Stimulated activated CD4-positive, alpha-beta T cell treated with anti-CD3 and anti-CD28 coated beads, TNF-alpha, amount 100 ng/mL, for 1 hour (primary cell): ENCODE results near the gene LRRC4C.

Source experiments
- DNase-seq, 3 donors: peaks; one replicate each; pipeline ENCODE4 v3.0.0-alpha.2; 2020; ENCODE audit warnings: low read depth in 3 of 3, low spot score in 1 of 3

The LRRC4C gene

GRCh38 chr11:40722179-40722795 is 737.2 kb downstream of the LRRC4C start:
- no peak for DNase-seq

- no peak for DNase-seq
These were observed 742.9 kb downstream of the LRRC4C start for GRCh38 chr11:40716344-40717130.

- no peak for DNase-seq
These were observed 746.4 kb downstream of the LRRC4C start for GRCh38 chr11:40713083-40713482.

DNA sequence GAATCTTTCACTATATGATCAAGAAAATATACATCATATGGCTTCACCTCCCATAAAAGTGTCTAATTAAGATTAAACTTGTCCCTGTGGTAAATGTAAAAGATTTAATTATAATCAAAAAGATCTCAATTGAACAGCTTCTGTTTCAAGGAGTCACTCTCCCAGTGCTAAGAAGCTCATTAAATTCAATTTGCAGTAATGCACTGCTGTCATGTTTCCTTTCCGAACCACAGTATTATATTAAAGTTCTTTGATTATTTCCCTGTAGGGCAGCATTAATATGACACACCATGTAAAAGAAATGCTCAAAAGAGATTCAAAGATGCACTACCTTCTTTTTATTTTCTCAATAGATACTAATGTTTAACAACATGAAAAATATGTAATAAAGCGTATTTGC is 758.4 kb downstream of the LRRC4C start:
- no peak for DNase-seq

DNA sequence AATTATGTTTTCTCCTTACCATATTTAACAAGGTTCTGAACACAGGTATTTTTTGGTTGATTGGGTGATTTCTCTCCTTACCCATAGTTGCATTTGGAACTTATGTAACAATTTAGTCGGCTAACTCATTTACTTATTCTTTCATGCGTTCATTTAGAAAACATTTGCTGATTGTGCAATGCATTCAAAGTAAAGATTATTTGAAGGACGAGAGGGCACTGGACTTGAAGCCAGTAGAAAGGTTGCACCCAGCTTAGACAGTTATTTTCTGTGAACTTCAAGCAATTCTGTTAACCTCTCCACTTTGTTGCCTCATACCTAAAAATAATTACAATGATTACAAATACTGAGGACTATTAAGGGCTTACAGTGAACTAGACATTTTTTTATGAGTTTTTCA is 769.6 kb downstream of the LRRC4C start:
- DNase-seq = no peak

DNA sequence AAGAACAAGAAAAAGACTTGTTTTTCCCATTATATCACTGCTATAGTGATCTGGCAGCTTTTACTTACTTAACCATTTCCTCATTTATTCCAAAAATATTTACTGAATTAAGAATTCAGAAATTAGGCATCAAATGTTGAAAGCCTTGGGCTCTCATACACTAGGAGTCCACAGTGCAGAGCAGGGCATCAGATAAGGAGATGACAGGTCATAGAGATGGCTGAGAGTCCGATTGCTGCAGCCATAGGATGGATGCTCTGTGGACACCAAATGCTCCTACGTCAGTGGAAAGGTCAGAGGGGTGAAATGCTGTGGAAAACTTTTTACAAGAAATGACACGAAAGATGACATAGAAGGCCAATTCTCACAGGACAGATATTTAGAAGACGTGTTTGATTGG is 771.1 kb downstream of the LRRC4C start:
- DNase-seq = no peak

GRCh38 chr11:40686765-40687164 is 772.7 kb downstream of the LRRC4C start:
- no peak for DNase-seq

- DNase-seq = no peak
These were observed 776.4 kb downstream of the LRRC4C start for GRCh38 chr11:40683010-40683409.

DNA sequence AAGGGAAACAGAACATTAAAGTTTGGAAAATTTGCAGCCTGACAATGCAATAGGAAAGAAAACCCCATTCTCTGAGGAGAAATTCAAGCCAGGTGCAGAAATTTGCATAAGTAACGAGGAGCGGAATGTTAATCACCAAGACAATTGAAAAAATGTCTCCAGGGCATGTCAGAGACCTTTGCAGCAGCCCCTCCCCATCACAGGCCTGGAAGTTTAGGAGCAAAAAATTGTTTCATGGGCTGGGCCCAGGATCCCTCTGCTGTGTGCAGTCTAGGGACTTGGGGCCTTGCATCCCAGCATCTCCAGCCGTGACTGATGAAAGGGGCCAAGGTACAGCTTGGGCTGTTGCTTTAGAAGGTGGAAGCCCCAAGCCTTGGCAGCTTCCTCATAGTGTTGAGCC is 780.2 kb downstream of the LRRC4C start:
- no peak for DNase-seq

DNA sequence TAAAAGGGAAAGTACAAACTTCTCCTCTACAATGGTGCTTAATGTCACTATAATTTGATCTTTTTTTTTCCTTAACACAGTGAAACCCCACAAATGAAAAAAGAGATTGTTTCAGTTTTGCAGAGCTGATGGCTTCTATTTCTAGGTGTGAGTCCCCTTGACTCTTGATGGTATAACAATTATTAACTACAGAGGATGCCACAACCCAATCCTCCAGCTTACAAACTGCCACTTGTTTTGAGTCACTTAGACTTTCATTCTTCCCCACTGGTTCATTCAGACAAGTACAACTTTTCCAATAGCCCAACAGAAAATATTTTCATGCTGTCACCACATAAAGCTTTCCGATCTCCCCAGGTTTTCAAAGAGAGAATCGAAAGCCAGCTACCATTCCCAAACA is 812.2 kb downstream of the LRRC4C start:
- no peak for DNase-seq

DNA sequence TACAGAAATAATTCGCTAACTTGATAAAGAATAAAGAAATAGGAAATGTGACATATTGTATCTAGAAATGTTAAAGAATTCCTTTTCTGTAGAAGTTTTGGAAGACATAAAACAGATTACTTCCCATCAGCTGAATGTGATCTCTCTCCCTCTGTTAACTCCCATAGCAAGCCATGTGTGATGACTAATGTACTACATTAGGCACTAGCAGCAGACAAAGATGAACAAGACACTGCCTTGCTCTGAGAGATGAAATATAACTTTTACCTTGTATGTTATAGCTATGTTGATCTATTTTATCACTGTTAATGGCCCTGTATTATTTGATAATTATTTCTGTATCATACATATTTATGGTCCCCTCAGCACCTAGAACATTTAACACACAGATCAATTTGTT is 817.2 kb downstream of the LRRC4C start:
- DNase-seq = no peak

- DNase-seq = no peak
These were observed 839.8 kb downstream of the LRRC4C start for GRCh38 chr11:40619654-40620053.

- DNase-seq = no peak
These were observed 852.7 kb downstream of the LRRC4C start for GRCh38 chr11:40606800-40607199.

DNA sequence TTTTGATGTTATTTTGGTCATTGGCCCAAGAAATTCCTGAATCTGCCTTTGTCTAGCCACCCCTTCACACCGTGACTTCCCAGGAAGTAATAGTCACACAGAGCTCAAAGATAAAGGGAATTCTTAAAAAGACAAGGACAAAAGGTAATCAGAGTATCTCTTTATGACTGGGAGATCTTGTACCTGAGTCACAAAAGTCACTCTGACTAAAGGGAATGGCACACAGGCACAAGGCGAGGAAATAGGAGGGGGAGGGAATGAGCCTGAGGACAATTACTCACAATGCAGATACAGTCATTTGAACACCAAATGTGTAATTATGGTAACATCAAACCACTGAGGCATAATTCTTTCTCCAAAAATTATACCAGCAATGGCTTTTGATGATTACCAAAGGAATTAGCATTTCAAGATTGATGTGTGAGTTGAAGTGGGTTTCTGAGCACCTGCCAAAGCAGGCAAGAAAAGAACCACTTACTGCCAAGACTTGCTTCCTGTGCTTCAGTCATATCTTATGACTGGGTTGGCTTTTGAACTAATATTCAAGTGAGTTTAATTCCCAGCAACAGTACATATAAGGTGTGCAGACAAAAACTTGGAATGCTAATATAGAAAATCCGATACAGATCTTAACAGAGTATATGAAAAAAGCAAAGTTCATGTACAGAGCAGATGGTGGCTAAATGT is 856.4 kb downstream of the LRRC4C start:
- no peak for DNase-seq

DNA sequence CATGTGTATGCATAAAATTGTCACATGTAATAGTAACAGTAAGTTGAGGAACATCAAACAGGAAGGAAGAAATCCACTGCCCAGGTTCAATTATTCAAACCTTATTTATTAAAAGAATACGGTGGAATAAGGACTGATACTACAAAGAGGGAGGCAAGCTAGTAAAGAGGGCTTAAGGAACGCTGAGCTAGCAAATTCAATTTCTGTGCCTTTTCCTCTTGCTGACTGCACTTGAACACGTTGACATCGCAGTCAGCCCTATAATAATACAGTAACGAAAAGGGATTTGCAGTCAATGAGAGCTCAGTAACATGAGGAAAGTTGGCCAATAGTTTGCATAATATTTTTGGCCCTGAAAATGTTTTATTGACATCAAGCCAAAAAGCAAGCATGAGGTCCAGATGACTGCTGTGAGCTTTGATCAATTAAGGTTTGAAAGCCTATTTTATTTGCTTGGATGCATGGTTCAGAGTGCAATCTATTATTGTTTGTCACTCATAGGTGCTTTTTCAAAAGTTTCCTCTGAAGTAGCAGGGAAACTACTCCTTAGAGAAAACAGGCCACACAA is 861.8 kb downstream of the LRRC4C start:
- DNase-seq = no peak

DNA sequence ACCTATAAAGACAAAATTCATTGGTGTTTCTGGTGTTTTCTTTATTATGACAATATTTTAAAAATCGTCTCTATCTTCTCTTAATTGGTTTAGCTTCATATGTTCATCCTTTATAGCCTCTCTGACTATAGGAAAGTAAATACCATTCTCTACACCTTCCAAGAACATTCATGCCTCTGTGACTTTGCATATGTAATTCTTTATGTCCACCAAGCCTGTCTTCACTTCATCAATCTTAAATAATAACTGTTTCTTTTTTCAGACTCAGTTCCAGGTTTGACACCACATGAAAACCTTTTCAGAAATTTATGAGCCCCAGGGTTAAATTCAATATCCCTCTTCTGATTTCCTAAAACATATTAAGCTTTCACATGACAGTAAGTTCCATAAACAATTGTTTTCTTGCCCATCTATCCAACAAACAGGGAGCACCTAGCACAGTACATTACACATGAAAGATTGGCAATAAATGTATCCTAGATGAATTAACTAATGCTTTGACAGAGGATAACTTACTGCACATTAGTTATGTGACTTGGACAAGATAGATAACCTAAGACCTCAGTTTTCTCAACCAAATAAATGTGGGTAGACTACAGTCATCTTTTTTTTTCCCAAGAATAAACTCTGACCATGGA is 886.1 kb downstream of the LRRC4C start:
- no peak for DNase-seq

- DNase-seq = no peak
These were observed 889.4 kb downstream of the LRRC4C start for GRCh38 chr11:40569947-40570531.

DNA sequence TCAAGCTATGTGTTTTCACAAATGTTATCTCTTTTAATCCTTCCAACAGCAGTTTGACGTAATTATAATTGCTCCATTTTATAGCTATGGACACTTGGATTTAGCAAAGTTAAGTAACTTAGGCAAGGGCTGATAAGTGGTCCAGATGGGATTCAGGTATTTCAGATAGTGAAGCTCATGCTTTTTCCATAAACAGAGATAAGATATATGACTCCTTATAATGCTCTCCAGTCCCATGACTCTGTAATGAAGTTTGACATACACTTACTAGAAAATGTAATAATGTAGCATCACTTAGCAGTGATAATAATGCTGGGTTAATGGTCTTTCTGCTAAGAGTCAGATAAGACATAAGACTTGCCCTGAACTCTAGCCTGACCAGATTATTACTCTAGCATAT is 892.1 kb downstream of the LRRC4C start:
- no peak for DNase-seq

- DNase-seq = no peak
These were observed 915.3 kb downstream of the LRRC4C start for GRCh38 chr11:40544162-40544561.

- DNase-seq = no peak
These were observed 916.6 kb downstream of the LRRC4C start for GRCh38 chr11:40542821-40543220.

GRCh38 chr11:40537734-40538133 is 921.7 kb downstream of the LRRC4C start:
- DNase-seq = no peak
